Lung (tissue), 12 donors: Measurements from ENCODE around the gene SYNC. TPM values are rescaled to one million over a fixed set of nuclear protein-coding genes. Genes with fewer than 3 reads are reported as not detected.
A peak's percentile ranks its signal among the peaks of the same experiment; 100 is the strongest.

Experiments
- ATAC-seq: fragments of 200-7000 bp; cut with Tn5 transposase; one replicate; pipeline ENCODE4 v1.9.1; 2020; ENCODE audit warnings: moderate number of reproducible peaks; ENCODE audit not compliant: insufficient read depth, low FRiP score
- DNase-seq, 3 donors: peaks; one replicate each; pipeline ENCODE4 v3.0.0-alpha.2; 2013 to 2017
- H3K27ac ChIP-seq, 2 donors: one replicate each; pipeline ENCODE4 v1.5.1; 2013; ENCODE audit warnings: mild to moderate bottlenecking in 2 of 2, moderate library complexity in 2 of 2, control low read depth in 1 of 2, inconsistent platforms in 1 of 2, low read depth in 1 of 2, low read length in 1 of 2
- H3K27me3 ChIP-seq, 3 donors: one replicate each; pipeline ENCODE4 v1.5.1; 2013; ENCODE audit warnings: low read length in 2 of 3; ENCODE audit not compliant: control insufficient read depth in 3 of 3, insufficient read depth in 3 of 3
- H3K36me3 ChIP-seq, 4 donors: one replicate each; pipeline ENCODE4 v1.5.1; 2013; ENCODE audit warnings: low read length in 4 of 4, mild to moderate bottlenecking in 1 of 4, moderate library complexity in 1 of 4; ENCODE audit not compliant: control insufficient read depth in 4 of 4, insufficient read depth in 4 of 4
- H3K4me1 ChIP-seq, 5 donors: one replicate each; pipeline ENCODE4 v1.5.1; 2013; ENCODE audit warnings: low read length in 5 of 5, mild to moderate bottlenecking in 2 of 5, moderate library complexity in 1 of 5; ENCODE audit not compliant: control insufficient read depth in 5 of 5, insufficient read depth in 5 of 5
- H3K4me3 ChIP-seq: one replicate; pipeline ENCODE4 v1.5.1; 2013; ENCODE audit warnings: mild to moderate bottlenecking, control low read depth, moderate library complexity
- H3K9ac ChIP-seq, 2 donors: one replicate each; pipeline ENCODE4 v1.5.1; 2013; ENCODE audit warnings: low read length in 2 of 2, control low read depth in 1 of 2; ENCODE audit not compliant: insufficient read depth in 1 of 2
- H3K9me3 ChIP-seq, 4 donors: one replicate each; pipeline ENCODE4 v1.5.1; 2013; ENCODE audit warnings: low read length in 3 of 4, mild to moderate bottlenecking in 1 of 4, moderate library complexity in 1 of 4; ENCODE audit not compliant: control insufficient read depth in 4 of 4, insufficient read depth in 3 of 4
- CTCF ChIP-seq: IDR thresholded peaks from 2 replicates; pipeline ENCODE4 v1.5.1; 2012; ENCODE audit warnings: mild to moderate bottlenecking; ENCODE audit errors: control extremely low read depth, extremely low read depth
- WGBS, 2 donors: extraction: QIAGEN DNeasy Blood & Tissue Kit; methylation state at CpG; one replicate each; pipeline ENCODE4 v1.1.7; 2013; 5-methylcytosine and 5-hydroxymethylcytosine counted together
- polyA plus RNA-seq, 2 donors: library from polyadenylated mRNA; stranded (reverse); fragments of 200-250 nt; gene quantifications; one replicate each; pipeline ENCODE4 v1.2.1, GENCODE V29; 2013
- total RNA-seq, 2 donors: library from RNA; depleted of rRNA in 1 of 2; stranded (reverse); fragments of >200 nt in 1 of 2; gene quantifications; one replicate each; pipeline ENCODE4 v1.2.1, GENCODE V29; 2014 to 2021
- donor health status: control.
- donor health status: control.
- donor health status: Bipolar disorder and iron deficiency.
- donor health status: healthy.
- donor health status: DM: yes; HTN: yes; CAD: no.

SYNC gene
- total and polyA plus RNA-seq, 4 donors = 2.0 to 15.4 (median 5.7) TPM

GRCh38 chr1:32748926-32749325, 46.4 kb upstream of the SYNC start:
- H3K27me3 ChIP-seq = no peaks in the 10 kb centered on the region
- no peak overlapping the region for H3K4me3 ChIP-seq
- H3K27ac ChIP-seq = no peak overlapping the region
- TF ChIP-seq CTCF = no peak
- DNase-seq (no peak), ATAC-seq (no peak)
- no peak overlapping the region for H3K9ac ChIP-seq
- no peaks in the 10 kb centered on the region for H3K36me3 ChIP-seq
- H3K9me3 ChIP-seq = no peaks in the 10 kb centered on the region
- 87 to 90% methylated on average over 8 of the region's 8 CpGs for WGBS, 2 donors
- H3K4me1 ChIP-seq = peaks cover 0 to 6% (median 3%) of the 10 kb centered on the region in 5 donors

- peaks cover 0 to 9% (median 3%) of the 10 kb centered on the region in 5 donors for H3K4me1 ChIP-seq
- no peak for ATAC-seq
- H3K36me3 ChIP-seq = no peaks in the 10 kb centered on the region
- no peak overlapping the region for H3K27ac ChIP-seq
- no peaks in the 10 kb centered on the region for H3K9me3 ChIP-seq
- H3K9ac ChIP-seq = no peak overlapping the region
- no peak for DNase-seq
- 92 to 94% methylated on average over 4 of the region's 4 CpGs for WGBS, 2 donors
- no peak overlapping the region for H3K4me3 ChIP-seq
- no peaks in the 10 kb centered on the region for H3K27me3 ChIP-seq
- TF ChIP-seq CTCF = no peak
Observed at GRCh38 chr1:32748348-32748747, 45.8 kb upstream of the SYNC start.

GRCh38 chr1:32746130-32746529, 43.6 kb upstream of the SYNC start:
- no peak for TF ChIP-seq CTCF
- no peak overlapping the region for H3K9ac ChIP-seq
- H3K4me1 ChIP-seq = peaks cover 0 to 16% (median 5%) of the 10 kb centered on the region in 5 donors
- no peaks in the 10 kb centered on the region for H3K9me3 ChIP-seq
- no peak overlapping the region for H3K4me3 ChIP-seq
- ATAC-seq (no peak), DNase-seq (no peak)
- no peak overlapping the region for H3K27ac ChIP-seq
- no peaks in the 10 kb centered on the region for H3K36me3 ChIP-seq
- no peaks in the 10 kb centered on the region for H3K27me3 ChIP-seq
- 79 to 84% methylated on average over 9 of the region's 9 CpGs for WGBS, 2 donors

GRCh38 chr1:32744071-32744425, 41.5 kb upstream of the SYNC start:
- DNase-seq = no peak
- H3K36me3 ChIP-seq = no peaks in the 10 kb centered on the region
- no peak for TF ChIP-seq CTCF
- H3K27ac ChIP-seq = peak overlapping the region in 1 of 2 donors; percentile 93
- H3K27me3 ChIP-seq = no peaks in the 10 kb centered on the region
- H3K4me1 ChIP-seq = peaks cover 0 to 22% (median 15%) of the 10 kb centered on the region in 5 donors
- H3K9me3 ChIP-seq = no peaks in the 10 kb centered on the region
- no peak overlapping the region for H3K9ac ChIP-seq
- no peak overlapping the region for H3K4me3 ChIP-seq
- ATAC-seq = no peak
